Esophagus muscularis mucosa (tissue), 4 donors: ENCODE results near the gene SNCB. TPM values are rescaled to one million over a fixed set of nuclear protein-coding genes. Genes with fewer than 3 reads are reported as not detected.

Source experiments
- DNase-seq: peaks from one replicate; pipeline ENCODE4 v3.0.0-alpha.2; 2017; ENCODE audit errors: extremely low spot score
- H3K27ac ChIP-seq, 4 donors: fragments of 200-600 bp; sonication (generic); replicated peaks in 1 of 4; 1 replicate in 3 of 4; 2 replicates in 1 of 4; pipeline ENCODE4 v1.5.1; 2016 to 2019; ENCODE audit warnings: mild to moderate bottlenecking in 1 of 4
- H3K27me3 ChIP-seq, 4 donors: fragments of 200-600 bp; sonication (generic); one replicate each; pipeline versions ENCODE4 v1.5.1 to v1.6.0; 2016 to 2019
- H3K36me3 ChIP-seq, 4 donors: fragments of 200-600 bp; sonication (generic); one replicate each; pipeline ENCODE4 v1.5.1; 2016 to 2019
- H3K4me1 ChIP-seq, 4 donors: fragments of 200-600 bp; sonication (generic); one replicate each; pipeline ENCODE4 v1.5.1; 2016 to 2019
- H3K4me3 ChIP-seq, 4 donors: fragments of 200-600 bp; sonication (generic); 1 replicate in 2 of 4; 2 replicates in 2 of 4; pipeline ENCODE4 v1.5.1; 2016 to 2019; ENCODE audit warnings: mild to moderate bottlenecking in 4 of 4, moderate library complexity in 1 of 4
- H3K9me3 ChIP-seq, 4 donors: fragments of 200-600 bp; sonication (generic); 1 replicate in 3 of 4; 2 replicates in 1 of 4; pipeline ENCODE4 v1.5.1; 2016 to 2019
- EP300 ChIP-seq: sonication (generic); formaldehyde crosslinking; IDR thresholded peaks from one replicate; pipeline ENCODE4 v1.6.1; 2017; ENCODE audit warnings: antibody characterized with exemption
- POLR2A ChIP-seq: fragments of 450-650 bp; IDR thresholded peaks from one replicate; pipeline ENCODE4 v1.6.1; 2017; ENCODE audit warnings: antibody characterized with exemption, moderate library complexity, mild to moderate bottlenecking, low read depth
- POLR2AphosphoS5 ChIP-seq, 2 donors: sonication (generic); formaldehyde crosslinking; IDR thresholded peaks; one replicate each; pipeline ENCODE4 v1.6.1; 2017; ENCODE audit warnings: antibody characterized with exemption in 2 of 2
- WGBS: methylation state at CpG from one replicate; pipeline ENCODE4 v1.1.5; 2018; 5-methylcytosine and 5-hydroxymethylcytosine counted together
- intact Hi-C: fragments of 100-400 bp; cut with DNase I; formaldehyde crosslinking; loops from one replicate; pipeline ENCODE4 v1.15.1; 2023
- total RNA-seq, 4 donors: library from RNA; depleted of rRNA; stranded (reverse); fragments of >200 nt; gene quantifications; one replicate each; pipeline versions ENCODE4 v1.1.0 to v1.2.1, GENCODE V29; 2016
- TF ChIP-seq, protein P1 (sequence below), 3 experiments: fragments of 200-600 bp in 2 of 3; fragments of 450-650 bp in 1 of 3; sonication (generic) in 2 of 3; IDR thresholded peaks; one replicate each; pipeline ENCODE4 v1.5.1; 2017 to 2019; ENCODE audit warnings: antibody characterized with exemption in 3 of 3, mild to moderate bottlenecking in 2 of 3, moderate library complexity in 1 of 3

The SNCB gene
- total RNA-seq, 4 donors from 2014 or later, result not detected

DNA sequence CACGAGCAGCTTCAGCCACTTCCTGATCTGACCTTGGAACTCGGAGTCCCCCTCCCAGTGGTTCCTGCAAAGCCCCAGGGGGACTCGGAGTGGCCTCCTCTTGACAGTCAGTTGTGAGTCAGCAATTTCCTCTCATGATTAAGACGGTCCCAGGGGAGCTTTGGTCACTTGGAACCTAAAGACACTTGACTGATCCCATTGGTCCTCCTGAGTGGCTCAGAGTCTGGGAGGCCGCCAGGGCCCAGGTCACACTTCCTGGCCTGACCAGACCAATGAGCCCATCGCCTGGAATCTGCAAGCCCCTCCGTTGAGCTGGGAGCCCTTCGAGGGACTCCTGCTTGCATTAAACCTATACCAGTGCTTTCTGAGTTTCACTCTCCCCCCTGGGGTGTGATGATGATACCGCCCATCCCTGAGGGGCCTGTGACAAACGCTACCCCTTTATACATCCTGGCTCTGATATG is 46.1 kb upstream of the SNCB start:
- intact Hi-C loops, result no loop called here
- Histone ChIP-seq H3K4me1 (peaks cover 8 to 13% (median 10%) of the 10 kb centered on the region in 4 donors), H3K27me3 (peaks cover 0 to 73% (median 14%) of the 10 kb centered on the region in 4 donors), H3K27ac (no peak overlapping the region), H3K36me3 (no peaks in the 10 kb centered on the region), H3K4me3 (no peak overlapping the region), H3K9me3 (no peaks in the 10 kb centered on the region)
- DNase-seq, result no peak
- WGBS, result 59% methylated on average over 9 of the region's 10 CpGs
- no peak for TF ChIP-seq POLR2A
- TF ChIP-seq EP300, result no peak
- no peak for TF ChIP-seq POLR2AphosphoS5 (IDR thresholded peaks at IDR 0.05)
- TF ChIP-seq, protein P1, sequence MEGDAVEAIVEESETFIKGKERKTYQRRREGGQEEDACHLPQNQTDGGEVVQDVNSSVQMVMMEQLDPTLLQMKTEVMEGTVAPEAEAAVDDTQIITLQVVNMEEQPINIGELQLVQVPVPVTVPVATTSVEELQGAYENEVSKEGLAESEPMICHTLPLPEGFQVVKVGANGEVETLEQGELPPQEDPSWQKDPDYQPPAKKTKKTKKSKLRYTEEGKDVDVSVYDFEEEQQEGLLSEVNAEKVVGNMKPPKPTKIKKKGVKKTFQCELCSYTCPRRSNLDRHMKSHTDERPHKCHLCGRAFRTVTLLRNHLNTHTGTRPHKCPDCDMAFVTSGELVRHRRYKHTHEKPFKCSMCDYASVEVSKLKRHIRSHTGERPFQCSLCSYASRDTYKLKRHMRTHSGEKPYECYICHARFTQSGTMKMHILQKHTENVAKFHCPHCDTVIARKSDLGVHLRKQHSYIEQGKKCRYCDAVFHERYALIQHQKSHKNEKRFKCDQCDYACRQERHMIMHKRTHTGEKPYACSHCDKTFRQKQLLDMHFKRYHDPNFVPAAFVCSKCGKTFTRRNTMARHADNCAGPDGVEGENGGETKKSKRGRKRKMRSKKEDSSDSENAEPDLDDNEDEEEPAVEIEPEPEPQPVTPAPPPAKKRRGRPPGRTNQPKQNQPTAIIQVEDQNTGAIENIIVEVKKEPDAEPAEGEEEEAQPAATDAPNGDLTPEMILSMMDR (IDR thresholded peaks at IDR 0.05), result no peak

DNA sequence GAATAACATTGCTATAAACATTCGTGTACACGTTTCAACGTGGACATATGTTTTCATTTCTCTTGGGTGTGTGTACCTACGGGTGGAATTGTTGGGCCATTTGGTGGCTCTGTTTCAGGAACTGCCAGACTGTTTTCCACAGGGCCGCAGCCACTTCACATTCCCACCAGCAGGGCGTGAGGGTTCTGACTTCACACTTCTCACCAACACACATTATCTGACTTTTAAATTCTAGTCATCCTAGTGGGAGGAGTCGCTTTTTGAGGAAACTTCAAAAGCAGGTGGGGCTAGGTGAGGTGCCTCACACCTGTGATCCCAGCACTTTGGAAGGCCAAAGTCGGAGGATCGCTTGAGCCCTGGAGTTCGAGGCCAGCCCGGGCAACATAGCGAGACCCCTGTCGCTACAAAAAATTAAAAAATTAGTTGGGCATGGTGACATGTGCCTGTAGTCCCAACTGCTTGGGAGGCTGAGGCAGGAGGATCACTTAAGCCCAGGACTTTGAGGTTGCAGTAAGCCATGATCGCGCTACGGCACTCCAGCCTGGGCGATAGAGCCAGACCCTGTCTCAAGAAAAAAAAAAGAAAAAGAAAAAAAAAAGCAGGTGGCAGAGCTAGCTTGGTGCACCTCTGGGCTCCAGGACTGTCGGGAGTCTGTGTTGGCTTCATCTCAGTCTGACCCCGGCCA is 45.5 kb upstream of the SNCB start:
- peaks cover 8 to 13% (median 10%) of the 10 kb centered on the region in 4 donors for H3K4me1 ChIP-seq
- no peak overlapping the region for H3K27ac ChIP-seq
- H3K9me3 ChIP-seq, result no peaks in the 10 kb centered on the region
- H3K27me3 ChIP-seq, result peaks cover 0 to 73% (median 13%) of the 10 kb centered on the region in 4 donors
- no peak for DNase-seq
- intact Hi-C loops, result no loop called here
- H3K4me3 ChIP-seq, result no peak overlapping the region
- no peaks in the 10 kb centered on the region for H3K36me3 ChIP-seq
- TF ChIP-seq POLR2A (no peak), EP300 (no peak), POLR2AphosphoS5 (IDR thresholded peaks at IDR 0.05) (no peak)
- TF ChIP-seq, protein P1 (IDR thresholded peaks at IDR 0.05), result peak in 1 of 3 experiments; percentile 40
- 68% methylated on average over 18 of the region's 19 CpGs for WGBS

DNA sequence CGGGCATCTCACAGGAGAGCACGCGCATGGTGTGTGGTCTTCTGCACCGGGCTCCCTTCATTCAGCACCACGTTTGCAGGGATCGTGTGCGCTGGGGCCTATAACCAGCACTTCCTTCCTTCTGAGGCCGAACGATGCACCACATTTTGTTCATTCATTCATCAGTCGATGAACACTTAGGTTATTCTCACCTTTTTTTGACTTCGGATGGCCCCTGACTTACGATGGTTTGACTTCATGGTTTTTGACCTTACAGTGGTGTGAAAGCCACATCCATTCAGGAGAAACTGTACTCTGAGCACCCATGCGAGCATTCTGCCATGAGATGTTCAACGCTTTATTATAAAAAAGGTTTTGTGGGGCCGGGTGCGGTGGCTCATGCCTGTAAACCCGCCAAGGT is 44.5 kb upstream of the SNCB start:
- WGBS, result 86% methylated on average over 17 of the region's 17 CpGs
- DNase-seq, result no peak
- no peak overlapping the region for H3K27ac ChIP-seq
- no peak for TF ChIP-seq EP300
- TF ChIP-seq, protein P1 (IDR thresholded peaks at IDR 0.05), result no peak
- TF ChIP-seq POLR2AphosphoS5 (IDR thresholded peaks at IDR 0.05), result no peak
- TF ChIP-seq POLR2A, result no peak
- H3K9me3 ChIP-seq, result no peaks in the 10 kb centered on the region
- H3K36me3 ChIP-seq, result no peaks in the 10 kb centered on the region
- H3K4me3 ChIP-seq, result no peak overlapping the region
- peaks cover 0 to 73% (median 5%) of the 10 kb centered on the region in 4 donors for H3K27me3 ChIP-seq
- intact Hi-C loops, result no loop called here
- peaks cover 2 to 9% (median 3%) of the 10 kb centered on the region in 4 donors for H3K4me1 ChIP-seq

DNA sequence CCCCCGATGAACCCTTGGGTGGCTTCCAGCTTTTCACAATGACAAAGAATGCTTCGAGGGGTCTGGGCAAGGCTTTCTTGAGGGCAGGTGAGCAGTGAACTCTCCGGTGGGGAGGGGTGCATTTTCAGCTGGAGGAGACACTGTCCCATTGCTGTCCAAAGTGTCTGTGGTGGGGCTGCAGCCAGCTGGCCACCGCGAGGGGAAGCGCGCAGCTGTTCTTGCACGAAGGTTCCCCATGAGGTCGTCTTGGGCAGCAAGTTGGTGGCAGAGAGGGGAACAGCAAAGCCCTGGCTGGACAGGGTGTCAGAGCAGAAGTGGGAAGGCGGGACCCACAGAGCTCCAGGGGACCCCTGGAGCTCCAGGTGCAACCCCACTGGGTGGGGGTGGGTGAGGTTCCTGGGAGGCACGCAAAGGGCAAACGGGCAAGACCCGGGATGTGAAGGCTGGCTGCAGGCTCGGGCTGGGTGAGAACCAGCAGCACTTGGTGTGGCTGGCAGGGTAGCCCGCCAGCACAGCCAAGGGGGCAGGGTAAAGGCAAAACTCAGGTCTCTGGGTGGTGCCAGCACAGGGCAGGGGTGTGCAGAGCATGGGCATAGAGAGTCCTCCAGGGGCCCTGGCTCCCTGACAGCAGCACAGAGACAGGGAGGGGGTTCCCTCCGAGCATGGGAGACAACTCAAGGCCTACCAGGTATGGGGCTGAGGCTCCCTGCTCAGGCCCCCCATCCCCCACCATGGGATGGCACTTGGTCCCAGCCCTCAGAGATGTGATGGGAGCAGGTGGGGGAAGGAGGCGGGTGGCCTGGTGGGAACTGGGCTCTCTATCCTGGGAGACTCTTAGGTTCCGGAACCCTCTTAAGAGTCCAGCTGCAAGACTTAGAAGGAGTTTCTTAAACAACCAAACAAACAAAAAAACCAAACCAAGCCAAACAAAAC is 43.6 kb upstream of the SNCB start:
- intact Hi-C loops, result no loop called here
- Histone ChIP-seq H3K4me3 (no peak overlapping the region), H3K36me3 (no peaks in the 10 kb centered on the region), H3K27ac (no peak overlapping the region), H3K4me1 (peaks cover 0 to 9% (median 0%) of the 10 kb centered on the region in 4 donors), H3K9me3 (no peaks in the 10 kb centered on the region), H3K27me3 (peaks cover 0 to 73% (median 0%) of the 10 kb centered on the region in 4 donors)
- 84% methylated on average over 17 of the region's 18 CpGs for WGBS
- TF ChIP-seq EP300, result no peak
- no peak for TF ChIP-seq POLR2A
- TF ChIP-seq, protein P1 (IDR thresholded peaks at IDR 0.05), result no peak
- no peak for TF ChIP-seq POLR2AphosphoS5 (IDR thresholded peaks at IDR 0.05)
- no peak for DNase-seq
